Globus pallidus (tissue), 1 donor: Measurements from ENCODE around the gene LDAH.
"Not testable (repeated sequence)": the region's sequence is repeated elsewhere in the genome, so short reads cannot be mapped to it uniquely, and the experiment has no call there.

Source experiments
- DNase-seq: peaks from one replicate; pipeline ENCODE4 v3.0.0-alpha.2; 2015; ENCODE audit warnings: low spot score

LDAH gene

GRCh38 chr2:20822535-20823490 lies at the start of gene LDAH:
TSS of gene LDAH (minus strand) at chr2:20823101. CDS start at chr2:20801463, 21,638 bp downstream.
- DNase-seq = peak; percentile 62

GRCh38 chr2:20868377-20868776 lies 45.5 kb upstream of the LDAH start:
- DNase-seq = no peak

DNA sequence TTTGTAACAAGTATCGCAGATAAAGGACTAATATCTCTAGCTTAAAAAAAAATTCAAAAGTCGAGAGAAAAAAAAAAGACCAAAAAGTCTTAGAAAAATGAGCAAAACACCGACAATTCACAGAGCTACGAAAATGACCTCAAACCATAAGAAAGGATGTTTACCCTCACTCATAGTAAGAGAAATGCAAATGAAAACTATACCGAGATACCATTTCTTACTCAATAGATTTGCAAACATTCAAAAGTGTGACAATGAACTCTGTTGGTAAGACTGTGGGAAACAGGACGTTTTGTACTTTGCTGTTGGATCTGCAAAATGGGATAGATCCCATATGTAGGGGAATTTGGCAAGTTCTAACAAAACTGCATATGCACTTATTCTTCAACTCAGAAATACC lies 39.9 kb upstream of the LDAH start:
- no peak for DNase-seq

DNA sequence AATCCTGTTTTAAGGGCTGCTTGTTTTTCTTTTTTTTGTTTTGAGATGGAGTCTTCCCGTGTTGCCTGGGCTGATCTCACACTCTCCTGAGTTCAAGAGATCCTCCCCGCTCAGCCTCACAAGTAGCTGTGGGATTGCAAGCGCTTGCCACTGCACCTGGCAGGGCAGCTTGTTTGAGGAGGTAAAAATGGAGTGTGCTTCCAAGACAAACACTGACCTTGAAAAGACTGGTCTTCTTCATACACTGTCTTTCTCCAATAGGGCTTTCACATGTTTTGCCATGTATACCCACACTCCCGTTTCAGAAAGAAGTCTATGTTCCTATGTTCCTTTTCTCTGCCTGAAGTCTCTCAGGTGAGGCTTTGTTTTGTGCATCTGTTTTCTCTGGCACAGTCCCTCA lies 32.6 kb upstream of the LDAH start:
- DNase-seq = no peak

DNA sequence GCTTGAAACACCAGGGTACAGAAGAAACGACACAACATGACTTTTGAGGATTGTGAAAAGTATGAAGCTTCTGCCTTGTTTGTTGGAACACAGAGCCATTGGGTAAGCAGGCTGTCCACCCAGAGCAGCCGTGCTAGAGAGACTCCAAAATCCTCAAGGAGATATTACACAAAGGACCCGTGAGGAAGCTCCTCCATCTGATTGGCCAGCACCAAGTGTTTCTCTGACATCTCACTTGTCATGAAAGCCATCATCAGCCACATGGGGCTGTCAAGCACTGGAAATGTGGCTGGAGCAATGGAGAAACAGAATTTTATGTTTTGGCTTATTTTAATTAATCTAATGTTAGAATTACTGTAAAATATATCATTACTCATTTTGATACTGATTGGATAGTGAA lies 29.8 kb upstream of the LDAH start:
- no peak for DNase-seq

DNA sequence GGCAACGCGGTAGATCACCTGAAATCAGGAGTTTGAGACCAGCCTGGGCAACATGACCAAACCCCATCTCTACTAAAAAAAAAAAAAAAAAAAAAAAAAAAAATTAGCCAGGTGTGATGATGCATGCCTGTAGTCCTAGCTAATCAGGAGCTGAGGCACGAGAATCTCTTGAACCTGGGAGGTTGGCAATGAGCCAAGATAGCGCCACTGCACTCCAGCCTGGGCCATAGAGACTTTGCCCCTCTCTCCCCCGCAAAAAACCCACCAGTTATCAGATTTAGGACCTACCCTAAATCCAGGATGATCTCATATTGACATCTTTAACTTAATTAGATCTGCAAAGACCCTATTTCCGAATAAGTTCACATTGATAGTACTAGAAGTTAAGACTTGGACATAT lies 29.2 kb upstream of the LDAH start:
- no peak for DNase-seq

- no peak for DNase-seq
These were observed 21.3 kb upstream of the LDAH start for GRCh38 chr2:20844246-20844645.

DNA sequence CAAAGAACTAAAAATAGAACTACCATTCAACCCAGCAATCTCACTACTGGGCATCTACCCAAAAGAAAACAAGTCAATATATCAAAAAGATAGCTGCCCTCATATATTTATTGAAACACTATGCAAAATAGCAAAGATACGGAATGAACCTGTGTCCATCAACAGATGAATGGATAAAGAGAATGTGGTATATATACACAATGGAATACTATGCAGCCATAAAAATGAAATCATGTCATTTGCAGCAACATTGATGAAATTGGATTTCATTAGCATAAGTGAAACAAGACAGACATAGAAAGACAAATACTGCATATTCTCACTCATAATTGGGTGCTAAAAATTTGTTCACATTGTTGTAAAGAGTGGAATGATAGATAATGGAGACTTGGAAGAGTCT lies 16.2 kb upstream of the LDAH start:
- no peak for DNase-seq

GRCh38 chr2:20838016-20838415 lies 15.1 kb upstream of the LDAH start:
- no peak for DNase-seq

DNA sequence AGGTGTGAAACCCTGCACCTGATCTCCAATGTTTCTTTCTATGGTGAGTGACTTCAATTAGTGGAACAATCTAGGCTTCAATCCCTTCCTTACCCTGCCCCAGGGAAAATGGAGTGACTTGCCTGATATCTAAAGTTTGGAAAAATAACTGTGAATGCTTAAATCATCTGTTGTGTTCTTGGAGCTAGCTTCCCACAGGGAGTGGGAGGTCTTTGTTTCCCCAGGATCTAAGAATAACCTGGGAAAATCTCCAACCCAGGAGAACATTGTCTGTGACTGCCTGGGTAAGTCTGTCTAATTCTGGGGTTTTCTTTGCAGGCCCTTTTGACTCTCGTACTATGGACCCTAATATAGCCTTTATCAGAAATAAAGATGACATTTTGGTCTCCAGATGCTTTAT lies 13.6 kb upstream of the LDAH start:
- no peak for DNase-seq

GRCh38 chr2:20834331-20834730 lies 11.4 kb upstream of the LDAH start:
- DNase-seq = no peak

- DNase-seq = no peak
These were observed 9.7 kb upstream of the LDAH start for GRCh38 chr2:20832606-20833005.

GRCh38 chr2:20829861-20830260 lies 7.0 kb upstream of the LDAH start:
- DNase-seq = no peak

- DNase-seq = no peak
These were observed 1.0 kb upstream of the LDAH start for GRCh38 chr2:20823917-20824316.

DNA sequence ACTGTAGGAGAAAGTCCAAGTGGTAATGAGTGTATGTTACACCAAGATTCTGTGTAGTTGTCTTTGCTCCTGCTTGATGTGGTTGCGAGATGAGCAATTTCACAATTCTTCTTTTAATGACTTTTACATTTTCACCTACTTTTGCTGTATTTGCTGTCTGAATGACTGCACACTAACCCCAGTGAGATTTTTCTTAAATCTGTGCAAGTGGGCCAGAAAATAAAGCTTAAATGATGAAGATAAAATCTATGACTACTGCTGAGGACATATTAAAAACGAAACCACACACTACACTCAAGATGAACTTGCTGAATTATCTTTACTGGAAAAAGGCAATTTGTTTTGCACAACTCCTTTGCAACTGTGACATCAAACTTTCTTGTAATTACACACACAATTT lies 4.1 kb downstream of the LDAH start:
- no peak for DNase-seq

DNA sequence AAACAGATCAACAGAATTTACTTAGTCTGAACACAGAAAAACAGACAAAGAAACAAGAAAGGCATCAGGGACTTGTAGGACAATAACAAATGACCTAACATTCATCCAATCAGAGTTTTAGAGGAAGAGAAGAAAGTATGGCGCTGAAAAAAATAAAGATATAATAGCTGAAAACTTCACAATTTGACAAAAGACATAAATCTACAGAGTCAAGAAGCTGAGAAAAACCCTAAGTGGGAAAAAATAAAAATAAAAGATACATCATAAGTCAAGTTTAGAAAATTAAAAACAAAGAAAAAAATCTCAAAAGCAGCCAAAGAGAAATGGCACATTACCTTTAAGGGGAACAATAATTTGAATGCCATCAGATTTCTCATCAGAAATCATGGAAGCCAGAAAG lies 7.7 kb downstream of the LDAH start:
- no peak for DNase-seq

- DNase-seq = no peak
These were observed 10.1 kb downstream of the LDAH start for GRCh38 chr2:20812779-20813178.

DNA sequence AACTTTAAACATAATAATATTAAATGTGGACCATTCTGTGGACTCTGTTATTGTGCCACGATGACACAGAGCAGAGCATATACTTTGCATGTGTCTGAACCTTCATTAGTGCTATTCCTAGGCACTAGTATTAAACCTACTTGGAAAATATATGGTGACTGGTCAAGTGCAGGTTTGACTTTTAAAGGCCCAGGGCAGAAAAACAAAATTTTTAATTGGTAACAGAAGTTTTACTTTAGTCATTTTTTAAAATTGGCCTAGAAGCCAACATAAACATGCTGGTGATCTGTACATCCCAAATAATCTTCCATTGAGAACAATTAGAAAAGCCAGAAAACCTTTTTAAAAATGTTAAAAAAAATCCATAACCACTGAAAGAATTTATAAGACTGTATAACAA lies 16.6 kb downstream of the LDAH start:
- DNase-seq = no peak

GRCh38 chr2:20803974-20804373 lies 18.9 kb downstream of the LDAH start:
- no peak for DNase-seq

DNA sequence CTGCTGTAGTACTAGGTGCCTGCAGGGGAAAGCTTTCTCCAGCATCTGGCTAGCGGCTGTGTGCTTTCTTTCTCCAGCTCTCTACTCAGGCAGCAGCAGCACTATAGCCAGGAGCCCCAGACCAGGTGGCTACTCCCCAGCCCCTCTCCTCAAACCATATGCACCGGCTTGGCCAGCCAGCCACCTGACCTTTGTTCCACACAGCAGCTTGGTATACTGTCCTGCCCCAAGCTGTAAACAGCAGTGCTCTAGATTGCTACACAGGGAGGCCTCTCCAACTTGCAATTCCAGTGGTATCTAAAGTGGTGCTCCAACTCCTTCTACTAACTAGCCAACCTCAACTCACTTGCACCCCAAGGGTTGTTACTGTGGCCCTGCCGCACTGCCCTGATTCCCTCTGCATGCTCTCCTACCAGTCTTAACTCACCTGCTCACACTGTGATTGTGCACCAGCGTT lies 19.6 kb downstream of the LDAH start:
- no peak for DNase-seq

DNA sequence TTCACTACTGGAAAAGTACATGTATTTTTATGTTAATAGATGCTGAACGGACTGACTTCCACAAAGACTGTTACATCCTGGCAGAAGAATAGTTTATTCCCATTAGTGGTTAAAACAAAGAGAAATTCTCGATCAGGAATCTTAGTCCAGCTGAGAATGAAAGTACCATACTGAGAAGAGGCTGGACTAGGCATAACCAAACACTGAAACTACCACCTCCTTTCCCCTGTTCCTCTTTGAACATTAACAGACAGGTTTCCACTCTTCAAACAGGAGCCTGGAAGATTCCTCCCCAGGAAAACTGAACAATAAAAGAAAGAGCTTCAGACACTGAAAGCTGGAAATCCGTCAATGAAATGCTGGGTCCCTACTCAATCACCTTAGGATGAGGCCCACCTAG lies 25.8 kb downstream of the LDAH start:
- no peak for DNase-seq

DNA sequence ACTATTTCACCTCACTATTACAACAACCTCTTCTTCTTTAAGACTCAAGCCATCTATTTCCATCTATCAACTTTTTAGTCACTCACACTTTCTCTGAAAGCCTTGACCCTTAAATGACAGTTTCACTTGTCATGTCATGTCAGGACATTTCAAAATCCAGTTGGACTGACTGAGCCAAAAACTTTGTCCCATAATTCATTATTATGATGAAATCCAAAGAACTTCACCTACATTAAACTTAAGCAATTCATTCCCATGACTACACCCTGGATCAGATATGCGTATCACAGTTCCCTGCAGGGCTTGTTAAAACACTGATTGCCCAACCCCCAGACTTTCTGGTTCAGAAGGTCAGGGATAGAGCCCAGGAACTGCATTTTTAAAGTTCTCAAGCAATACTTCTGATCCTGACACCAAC lies 26.5 kb downstream of the LDAH start:
- no peak for DNase-seq

- DNase-seq = not testable (repeated sequence)
These were observed 29.0 kb downstream of the LDAH start for GRCh38 chr2:20793944-20794343.
